ENCODE results near the gene LGALS3BP.
"Not testable (repeated sequence)": the region's sequence is repeated elsewhere in the genome, so short reads cannot be mapped to it uniquely, and the experiment has no call there.

Gene LGALS3BP

DNA sequence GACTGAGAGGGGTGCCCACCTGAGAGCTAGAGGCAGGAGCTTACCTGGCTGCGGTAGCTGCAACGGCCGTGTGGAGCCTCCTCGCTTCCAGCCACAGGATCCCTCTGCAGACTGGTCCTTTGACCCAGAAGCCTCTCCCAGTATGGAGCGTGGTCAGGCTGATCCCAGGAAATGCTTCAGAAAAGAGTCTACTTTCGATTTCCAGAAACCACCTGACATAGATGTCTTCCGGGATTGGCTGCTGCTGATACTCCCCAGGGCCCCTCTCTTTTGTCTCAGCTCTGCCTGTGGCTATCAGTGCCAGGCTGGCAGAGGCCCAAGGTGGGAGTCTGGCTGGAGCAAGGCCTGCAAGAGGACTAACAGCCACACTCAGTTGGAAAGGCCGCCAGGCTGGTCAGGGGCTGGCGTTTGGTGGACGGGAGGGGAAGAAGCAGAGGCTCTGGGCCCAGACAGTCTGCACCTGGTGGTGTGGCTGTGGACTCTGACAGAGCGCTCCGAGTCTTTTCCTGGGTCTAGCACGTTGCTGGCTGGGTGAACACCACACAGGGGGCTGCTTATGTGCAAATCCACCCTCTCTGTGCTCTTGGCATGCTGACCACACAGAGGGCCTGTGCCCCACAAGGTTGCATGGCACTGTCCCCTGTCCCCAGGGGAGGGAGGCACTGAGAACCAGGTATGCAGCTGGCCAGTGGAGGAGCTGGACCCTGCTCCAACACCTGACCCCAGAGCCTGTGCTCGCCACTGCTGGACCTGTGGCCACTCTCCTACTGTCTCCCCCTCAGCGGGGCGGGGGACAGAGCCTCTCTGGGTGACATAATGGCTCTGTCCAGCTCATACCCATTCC is at the start of gene LGALS3BP:
Gene LGALS3BP, minus strand, starts transcription at position 144 of the 844 bp plus-strand sequence. CDS start 2,732 bp downstream, outside the sequence.
- H3K4me3 ChIP-seq (ENCODE audit: low read depth, low read length), result no peak within 1 kb of the TSS

GRCh38 chr17:79028496-79029326 is 49.0 kb upstream of the LGALS3BP start:
- no peak overlapping the region for H3K4me3 ChIP-seq (ENCODE audit: low read depth, low read length)

DNA sequence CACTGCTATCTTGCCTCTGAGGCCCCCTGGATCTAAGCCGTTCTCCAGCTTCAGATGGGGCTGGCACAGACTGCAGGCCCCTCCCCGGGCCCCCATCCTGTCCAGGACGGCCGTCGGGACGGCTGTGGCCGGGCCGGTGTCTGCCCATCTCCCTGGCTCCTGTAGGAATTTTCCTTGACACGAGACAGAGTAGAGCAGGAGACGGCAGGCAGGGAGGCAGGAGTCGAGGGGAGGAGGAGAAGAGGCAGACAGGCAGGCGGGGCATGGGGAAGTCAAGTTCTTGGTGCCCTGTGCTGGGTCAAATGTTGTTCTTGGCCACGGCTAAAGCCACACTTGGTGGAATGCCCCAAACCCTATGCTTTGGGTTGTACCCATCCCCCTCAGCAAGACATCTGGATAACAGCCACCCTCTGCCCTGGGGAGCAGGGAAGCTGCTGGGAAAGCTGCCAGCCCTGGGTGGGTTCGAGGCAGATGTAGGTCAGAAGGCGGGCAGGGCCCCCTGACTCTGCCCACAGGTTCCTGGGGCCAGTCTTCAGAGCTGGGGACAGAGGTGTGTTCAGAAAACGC is 48.3 kb upstream of the LGALS3BP start:
- H3K4me3 ChIP-seq (ENCODE audit: low read depth, low read length), result no peak overlapping the region

DNA sequence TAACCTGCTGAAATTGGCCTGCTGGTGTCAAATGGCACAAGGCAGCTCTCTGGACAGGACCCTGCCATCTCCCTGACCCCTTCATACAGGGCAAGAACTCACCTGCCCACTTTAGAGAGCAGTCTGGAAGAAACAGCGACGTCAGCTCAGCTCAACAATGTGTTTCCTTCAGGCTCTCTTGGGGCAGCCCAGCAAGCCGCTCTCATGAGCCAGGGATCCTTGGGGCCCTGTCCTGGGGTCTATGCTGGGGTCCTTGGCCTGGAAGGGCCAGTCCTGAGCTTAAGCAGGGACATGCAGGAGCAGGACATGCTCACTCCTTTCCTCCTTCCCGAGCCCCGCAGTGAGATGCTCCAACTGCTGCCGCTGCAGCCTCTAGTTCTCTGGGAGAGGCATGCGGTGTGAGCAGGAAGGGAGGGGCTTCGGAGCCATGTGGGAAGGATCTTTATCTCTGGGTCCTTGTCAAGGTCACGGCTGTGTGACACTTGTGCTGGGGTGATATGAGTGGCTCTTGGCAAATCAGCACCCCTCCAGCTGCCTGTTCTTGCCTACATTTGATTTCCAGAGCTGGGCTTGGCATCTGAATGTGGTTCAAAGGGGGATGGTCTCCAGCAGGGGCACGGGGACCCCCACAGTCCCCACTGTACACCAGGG is 47.7 kb upstream of the LGALS3BP start:
- H3K4me3 ChIP-seq (ENCODE audit: low read depth, low read length), result no peak overlapping the region

DNA sequence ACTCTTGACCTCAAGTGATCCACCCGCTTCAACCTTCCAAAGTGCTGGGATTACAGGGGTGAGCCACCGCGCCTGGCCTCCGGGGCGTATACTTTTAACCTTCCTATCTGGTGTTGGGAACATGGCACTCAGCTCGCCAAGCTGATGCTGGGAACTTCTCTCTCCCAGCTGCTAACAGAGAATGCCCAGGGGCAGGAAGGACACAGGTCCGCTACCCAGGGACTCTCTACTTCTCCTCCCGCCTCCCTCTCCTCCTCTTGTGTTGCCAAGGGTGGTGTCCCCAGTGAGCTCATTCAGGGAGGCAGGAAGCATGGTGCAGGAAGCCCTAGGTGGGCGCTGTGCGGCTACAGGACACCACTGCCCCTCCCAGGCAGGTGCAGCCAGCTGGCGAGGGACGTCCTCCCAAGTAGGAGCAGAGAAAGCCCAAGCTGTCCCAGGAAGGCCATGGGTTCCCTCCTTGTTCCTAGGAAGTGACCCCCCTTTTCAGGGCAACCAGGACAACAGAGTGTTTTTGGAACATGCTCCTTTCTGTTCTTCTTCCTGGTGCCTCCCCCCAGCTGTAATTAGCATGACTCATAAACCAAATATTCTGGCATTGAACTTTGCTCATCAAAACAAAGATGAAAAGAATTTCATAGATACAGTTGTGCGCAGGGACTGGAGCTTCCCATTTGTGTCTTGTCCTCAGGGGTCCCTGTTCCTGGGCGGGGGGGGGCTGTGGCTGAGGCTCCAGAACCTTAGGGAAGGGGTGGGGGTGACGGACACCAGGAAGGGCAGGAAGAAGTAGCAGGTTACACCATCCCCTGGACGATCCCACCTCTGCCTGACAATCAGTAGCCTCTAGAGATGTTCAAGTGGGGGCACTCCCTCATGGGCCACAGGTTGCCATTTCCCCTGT is 46.9 kb upstream of the LGALS3BP start:
- H3K4me3 ChIP-seq (ENCODE audit: low read depth, low read length), result no peak overlapping the region

GRCh38 chr17:79024901-79025737 is 45.4 kb upstream of the LGALS3BP start:
- no peak overlapping the region for H3K4me3 ChIP-seq (ENCODE audit: low read depth, low read length)

DNA sequence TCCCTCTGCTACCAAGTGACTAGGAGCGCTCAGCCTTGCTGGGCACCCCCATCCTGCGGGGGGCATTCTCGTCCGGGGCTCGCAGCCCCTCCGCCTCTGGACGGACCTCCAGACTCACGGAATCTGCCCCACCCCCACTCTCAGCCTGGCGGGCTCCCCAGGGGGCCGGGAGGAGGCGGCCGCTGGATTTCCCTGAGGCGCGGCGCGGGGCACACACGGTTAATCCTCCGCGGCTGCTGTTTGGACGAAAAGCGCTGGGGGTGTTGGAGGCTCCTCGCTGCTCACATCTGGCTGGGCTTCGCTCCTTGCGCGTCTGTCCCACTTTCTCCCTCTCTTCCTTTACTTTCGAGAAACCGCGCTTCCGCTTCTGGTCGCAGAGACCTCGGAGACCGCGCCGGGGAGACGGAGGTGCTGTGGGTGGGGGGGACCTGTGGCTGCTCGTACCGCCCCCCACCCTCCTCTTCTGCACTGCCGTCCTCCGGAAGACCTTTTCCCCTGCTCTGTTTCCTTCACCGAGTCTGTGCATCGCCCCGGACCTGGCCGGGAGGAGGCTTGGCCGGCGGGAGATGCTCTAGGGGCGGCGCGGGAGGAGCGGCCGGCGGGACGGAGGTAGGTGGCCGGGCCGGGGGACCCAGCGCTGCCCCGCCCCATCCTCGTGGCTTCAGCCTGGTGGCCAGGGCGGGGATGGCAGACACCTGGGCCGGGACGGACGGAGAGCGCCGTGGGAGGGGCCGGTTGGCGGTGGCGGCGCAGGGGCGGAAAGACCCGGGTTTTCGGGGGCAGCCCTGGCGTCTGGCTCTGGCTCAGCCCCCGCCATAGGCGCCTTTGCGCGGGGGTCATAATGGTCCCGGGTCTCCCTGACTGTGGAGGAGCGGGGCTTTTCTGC is 44.4 kb upstream of the LGALS3BP start, which contains the start of gene C1QTNF1:
Gene C1QTNF1, plus strand, starts transcription at position 284 of the 886 bp plus-strand sequence. CDS start 19,800 bp downstream, outside the sequence.
- H3K4me3 ChIP-seq (ENCODE audit: low read depth, low read length), result peak within 1 kb of the TSS; percentile 44

- peak overlapping the region; percentile 44 for H3K4me3 ChIP-seq (ENCODE audit: low read depth, low read length)
These were observed 43.5 kb upstream of the LGALS3BP start for GRCh38 chr17:79023180-79023705.

DNA sequence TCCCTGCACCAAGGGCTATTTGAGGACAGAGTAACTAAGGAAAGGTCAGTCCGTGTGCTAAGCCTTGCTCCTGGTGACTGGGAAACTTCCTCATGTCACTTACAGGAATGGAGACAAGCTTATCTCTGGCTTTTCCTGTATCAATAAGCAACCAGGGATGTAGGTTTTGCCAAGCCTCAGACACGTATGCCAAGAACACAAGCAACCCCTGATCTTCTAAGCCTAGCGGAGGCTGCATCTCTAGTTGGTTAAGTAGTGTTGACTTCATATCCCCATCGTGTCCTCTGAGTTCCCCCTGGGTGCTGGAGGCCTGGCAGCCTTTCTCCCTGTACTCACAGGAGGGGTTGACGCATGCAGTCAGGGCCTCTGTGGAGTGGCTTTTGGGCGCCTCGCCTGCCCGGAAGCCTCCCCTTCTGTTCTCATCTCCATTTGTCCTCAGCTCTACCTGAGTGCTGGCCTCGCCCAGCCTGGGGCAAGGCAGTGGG is 42.8 kb upstream of the LGALS3BP start:
- no peak overlapping the region for H3K4me3 ChIP-seq (ENCODE audit: low read depth, low read length)

DNA sequence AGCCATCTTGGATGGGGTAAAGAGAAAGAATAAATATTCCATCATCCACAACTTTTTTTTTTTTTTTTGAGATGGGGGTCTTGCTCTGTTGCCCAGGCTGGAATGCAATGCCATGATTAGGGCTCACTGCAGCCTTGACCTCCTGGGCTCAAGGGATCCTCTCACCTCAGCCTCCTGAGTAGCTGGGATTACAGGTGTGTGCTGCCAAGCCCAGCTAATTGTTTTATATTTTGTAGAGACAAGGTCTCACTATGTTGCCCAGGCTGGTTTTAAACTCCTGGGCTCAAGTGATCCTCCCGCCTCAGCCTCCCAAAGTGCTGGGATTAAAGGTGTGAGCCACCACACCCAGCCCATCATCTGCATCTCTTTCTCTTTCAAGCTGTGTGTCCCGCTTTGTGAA is 42.2 kb upstream of the LGALS3BP start:
- not testable (repeated sequence) for H3K4me3 ChIP-seq (ENCODE audit: low read depth, low read length)

- no peak overlapping the region for H3K4me3 ChIP-seq (ENCODE audit: low read depth, low read length)
These were observed 41.0 kb upstream of the LGALS3BP start for GRCh38 chr17:79020631-79021301.

- H3K4me3 ChIP-seq (ENCODE audit: low read depth, low read length), result no peak overlapping the region
These were observed 40.2 kb upstream of the LGALS3BP start for GRCh38 chr17:79019632-79020584.

GRCh38 chr17:79019261-79019631 is 39.5 kb upstream of the LGALS3BP start:
- no peak overlapping the region for H3K4me3 ChIP-seq (ENCODE audit: low read depth, low read length)

GRCh38 chr17:79018370-79018695 is 38.6 kb upstream of the LGALS3BP start:
- no peak overlapping the region for H3K4me3 ChIP-seq (ENCODE audit: low read depth, low read length)

DNA sequence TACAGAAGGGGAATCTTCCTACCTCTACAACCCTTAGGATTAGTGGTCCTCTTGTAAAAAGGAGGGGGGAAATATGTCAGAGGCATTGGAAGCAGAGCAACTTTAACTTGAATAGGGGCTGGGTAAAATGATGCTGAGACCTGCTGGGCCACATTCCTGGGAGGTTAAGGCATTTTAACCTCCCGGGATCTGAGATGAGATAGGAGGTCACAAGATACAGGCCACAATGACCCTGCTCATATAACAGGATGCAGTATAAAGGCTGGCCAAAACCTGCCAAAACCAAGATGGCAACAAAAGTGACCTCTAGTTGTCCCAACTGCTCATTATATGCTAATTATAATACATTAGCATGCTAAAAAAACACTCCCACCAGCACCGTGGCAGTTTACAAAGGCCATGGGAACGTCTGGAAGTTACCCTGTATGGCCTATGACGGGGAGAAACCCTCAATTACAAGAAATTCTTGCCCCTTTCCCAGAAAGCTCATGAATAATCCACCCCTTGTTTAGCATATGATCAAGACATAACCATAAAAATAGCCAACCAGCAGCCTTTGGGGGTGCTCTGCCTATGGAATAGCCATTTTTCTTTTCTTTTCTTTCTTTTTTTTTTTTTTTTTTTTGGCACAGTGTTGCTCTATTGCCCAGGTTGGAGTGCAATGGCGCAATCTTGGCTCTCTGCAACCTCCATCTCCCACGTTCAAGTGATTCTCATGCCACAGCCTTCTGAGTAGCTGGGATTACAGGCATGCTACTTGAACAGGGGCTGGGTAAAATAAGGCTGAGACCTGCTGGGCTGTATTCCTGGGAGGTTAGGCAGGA is 38.0 kb upstream of the LGALS3BP start:
- H3K4me3 ChIP-seq (ENCODE audit: low read depth, low read length), result no peak overlapping the region

All from iPS-11a (cell line).